Activated T-helper 9 cell treated with anti-CD3 and anti-CD28 coated beads, Interleukin-2, amount 50 U/mL, for 16 hours (primary cell): ENCODE results near the gene PRKD1.

Source experiments
- DNase-seq: peaks from one replicate; pipeline ENCODE4 v3.0.0-alpha.2; 2020; ENCODE audit warnings: low read depth

Gene PRKD1

DNA sequence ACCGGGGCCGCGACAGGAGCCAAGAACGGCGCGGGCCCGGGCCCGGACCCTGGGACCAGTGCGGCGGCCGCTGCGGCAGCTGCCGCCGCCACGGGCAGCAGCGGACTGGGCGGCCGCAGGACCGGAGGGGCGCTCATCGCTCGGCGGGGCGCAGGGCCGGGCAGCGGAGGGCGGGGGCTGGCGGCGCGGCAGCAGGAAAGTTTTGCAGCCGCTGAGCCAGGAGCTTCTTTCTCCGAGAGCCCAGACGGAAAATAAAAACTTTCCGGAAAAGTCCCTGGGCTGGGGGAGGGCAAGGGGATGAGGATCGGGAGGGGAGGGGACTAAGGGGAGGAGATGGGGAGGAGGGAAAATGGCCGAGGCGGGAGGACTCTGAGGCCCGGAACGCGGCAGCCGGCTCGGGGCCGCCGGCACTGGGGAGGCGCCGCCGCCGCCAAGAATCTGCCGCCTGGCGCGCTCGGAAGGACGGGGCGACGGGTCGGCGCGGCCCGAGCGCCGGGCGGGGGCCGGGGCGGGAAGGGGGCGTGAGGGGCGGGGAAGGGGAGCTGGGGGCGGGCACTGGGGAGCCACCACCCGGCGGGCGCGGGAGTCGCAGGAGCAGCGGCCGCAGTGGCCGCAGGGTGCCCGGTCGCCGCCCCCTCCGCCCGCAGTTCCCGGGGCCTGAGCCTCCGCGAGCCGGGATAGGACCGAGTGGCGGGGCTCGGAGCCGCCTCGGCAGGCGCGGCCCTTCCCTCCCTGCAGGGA is at the start of gene PRKD1:
PRKD1 (minus strand) TSS at position 472 of the 741 bp plus-strand sequence.
- no peak for DNase-seq

DNA sequence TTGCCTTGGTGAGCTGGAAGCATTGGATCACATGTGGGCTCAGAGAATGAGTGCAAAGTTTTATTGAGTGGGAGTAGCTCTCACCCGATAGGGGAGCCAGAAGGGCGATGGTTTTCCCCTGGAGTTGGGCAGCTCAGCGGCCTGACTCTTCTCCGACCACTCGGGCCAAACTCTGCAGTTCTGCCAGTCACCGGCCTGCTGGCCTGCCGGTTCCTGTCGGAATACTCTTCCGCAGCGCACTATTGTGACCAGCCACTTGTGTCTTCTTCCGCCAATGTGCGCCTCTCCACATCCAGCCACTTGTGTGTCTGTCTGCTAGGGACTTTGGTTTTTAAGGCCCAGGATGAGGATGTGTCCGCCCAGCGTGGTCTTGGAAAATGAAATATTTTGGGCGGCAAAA is 43.5 kb upstream of the PRKD1 start:
- no peak for DNase-seq

DNA sequence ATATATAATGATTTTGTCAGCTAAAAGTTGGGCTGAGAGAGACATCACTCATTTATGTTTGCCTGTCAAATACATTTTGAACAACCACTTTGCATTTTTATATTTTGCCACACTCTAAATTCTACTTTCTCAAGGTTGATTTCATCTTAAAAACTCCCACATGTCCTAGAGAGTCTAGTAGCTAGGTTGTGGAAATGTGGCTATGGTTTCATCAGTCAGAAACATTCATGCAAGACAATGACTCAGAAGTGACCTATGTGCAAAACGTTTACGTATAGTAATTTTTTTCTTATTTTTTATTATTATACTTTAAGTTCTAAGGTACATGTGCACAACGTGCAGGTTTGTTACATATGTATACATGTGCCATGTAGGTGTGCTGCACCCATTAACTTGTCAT is 27.4 kb upstream of the PRKD1 start:
- DNase-seq: no peak

DNA sequence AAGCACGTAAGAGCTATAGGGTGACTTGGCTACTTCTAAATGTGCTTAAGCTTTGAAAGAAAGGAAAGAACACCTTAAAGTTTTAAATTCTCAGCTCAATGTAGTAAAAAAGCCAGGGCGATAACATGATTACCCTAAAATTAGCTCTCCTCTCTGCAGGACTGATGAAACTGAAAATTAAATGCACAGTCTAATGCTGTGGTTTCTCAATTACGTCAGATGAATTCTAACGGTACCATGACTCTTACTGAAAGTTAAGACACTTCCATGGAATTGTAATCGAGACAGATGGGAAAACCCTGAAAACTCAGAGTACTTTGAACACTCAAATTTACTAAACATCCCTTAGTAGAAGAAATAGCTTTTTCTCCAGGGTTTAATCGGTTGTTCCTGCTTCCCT is 25.9 kb upstream of the PRKD1 start:
- no peak for DNase-seq

DNA sequence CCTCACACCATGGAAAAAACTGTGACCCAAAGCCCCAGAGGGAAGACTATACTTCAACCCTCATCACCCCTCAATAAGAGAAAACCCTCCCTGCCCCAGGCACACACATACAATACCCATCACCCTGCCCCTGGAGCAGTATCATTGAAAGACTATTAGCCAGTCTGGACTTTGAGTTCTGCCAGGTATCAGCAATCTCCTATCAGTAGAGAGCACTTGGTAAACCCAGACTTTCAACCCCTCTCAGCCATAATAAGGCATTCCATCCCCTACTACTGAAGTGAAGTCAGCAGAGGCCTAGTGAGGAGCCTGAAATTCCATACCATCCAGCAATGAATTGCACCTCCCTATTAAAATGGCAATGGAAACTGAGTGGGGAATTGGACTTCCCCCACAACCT is 16.4 kb upstream of the PRKD1 start:
- no peak for DNase-seq

DNA sequence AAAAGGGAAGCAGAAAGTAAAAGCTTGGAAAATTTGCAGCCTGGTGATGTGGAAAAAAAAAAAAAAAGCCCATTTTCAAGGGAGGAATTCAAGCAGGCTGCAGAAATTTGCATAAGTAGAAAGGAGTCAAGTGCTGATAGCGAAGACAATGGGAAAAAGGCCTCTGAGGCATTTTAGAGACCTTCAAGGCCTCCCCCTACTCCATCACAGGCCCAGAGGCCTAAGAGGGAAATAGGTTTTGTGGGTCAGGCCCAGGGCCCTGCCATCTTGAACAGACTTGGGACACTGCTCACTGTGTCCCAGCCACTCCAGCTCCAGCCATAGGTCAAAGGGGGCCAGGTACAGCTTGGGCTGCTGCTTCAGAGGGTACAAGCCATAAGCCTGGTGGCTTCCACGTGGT is 13.8 kb upstream of the PRKD1 start:
- no peak for DNase-seq

DNA sequence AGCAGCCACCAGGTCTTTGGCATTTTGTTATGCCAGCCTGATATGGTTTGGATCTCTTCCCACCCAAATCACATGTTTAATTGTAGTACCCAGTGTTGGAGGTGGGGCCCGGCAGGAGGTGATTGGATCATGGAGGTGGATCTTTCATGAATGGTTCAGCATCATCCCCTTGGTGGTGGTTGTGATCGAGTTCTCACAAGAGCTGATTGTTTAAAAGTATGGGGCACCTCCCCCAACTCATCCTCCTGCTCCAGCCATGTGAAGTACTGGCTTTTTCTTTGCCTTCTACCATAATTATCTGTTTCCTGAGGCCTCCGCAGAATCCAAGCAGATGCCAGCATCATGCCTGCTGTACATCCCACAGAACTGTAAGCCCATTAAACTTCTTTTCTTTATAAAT is 12.8 kb upstream of the PRKD1 start:
- DNase-seq: no peak

DNA sequence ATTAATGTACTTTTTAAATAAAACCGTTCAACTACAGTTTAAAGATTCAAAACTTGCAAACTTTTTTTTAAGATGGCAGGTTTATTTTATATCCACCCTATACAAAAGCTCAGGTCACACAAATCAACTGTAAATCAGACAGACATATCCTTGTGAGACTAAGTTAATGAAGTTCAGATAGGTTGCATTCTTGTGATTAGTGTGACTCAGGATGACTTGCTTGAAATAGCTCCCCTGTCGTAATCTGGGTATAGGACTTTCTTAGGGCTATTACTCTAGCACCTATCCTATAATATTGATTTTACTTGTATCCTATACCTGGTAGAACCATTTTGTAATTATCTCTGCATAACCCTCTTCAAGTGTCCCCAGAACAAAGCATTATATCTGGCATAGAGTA is 9.5 kb upstream of the PRKD1 start:
- no peak for DNase-seq

DNA sequence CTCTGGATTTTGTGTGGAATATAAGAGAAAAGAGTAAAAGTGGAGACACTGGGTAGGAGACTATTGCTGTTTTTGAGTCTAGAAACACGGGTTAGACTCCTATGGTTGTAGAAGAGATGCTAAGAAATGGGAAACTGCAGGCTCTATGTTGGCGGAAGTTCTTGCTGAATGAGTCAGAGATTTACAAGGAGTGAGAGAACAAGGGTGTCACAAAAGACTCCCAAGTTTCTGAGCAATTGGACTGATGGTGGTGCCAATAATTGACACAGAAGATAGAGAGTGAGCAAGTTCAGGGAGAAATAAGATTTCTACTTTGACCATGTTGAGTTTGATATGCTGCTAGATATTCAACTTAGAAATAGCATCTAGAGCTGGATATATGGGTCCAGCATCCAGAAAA is 2.6 kb upstream of the PRKD1 start:
- no peak for DNase-seq

DNA sequence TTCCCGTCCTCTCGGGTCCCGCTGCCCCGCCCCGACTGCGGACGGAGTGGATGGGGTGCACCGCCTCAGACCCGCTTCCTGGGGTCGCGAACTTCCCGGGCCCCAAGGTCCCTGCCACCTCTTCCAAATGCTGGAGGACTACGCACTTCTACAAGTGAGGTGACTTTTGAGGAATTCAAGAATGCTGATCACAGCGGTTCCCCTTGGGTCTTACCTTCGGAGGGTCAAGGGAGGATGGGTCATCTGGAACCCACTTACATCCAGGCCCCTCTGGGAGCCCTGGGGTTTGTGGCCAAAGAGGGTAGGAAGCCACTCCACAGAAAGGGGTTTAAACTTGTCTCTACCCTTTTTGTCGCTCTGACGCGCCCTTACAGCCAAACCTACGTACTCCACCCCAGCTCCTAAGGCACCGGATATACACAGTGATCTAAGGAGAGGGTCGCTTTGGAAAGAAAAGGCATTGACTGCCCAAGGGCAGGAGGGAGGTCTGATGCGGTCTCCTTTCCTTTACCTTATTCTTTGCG is 532 bp upstream of the PRKD1 start:
- DNase-seq: no peak

DNA sequence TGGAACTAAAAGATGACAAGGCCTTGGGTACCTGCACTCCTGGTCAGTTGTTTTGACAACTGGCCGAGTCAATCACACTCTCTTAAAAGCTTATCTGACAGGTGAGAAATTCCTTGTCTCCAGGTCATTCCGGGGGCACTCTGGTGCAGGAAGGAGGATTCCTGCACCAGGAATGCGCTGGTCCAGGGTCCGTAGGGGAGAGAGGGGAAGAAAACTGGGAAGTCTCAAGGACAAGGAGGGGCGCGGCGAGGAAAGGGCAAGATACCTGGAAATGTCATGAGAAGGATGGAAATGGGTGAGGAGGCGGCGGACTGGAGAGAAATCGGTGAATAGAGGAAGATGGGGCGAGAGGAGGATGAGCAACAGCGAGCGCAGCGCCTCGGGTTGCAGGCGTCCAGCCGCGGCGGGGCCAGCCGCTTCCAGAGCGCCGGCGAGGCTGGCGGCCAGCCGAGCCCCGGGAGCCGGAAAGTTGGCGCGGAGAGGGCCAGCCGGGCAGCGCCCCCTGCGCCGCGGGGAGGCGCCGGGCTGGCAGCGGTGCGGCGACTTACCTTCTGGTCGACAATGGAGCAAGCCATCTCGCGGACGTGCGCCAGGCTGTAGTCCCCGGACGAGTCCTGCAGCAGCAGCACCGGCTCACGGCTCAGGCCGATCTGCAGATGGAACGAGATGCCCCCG is 809 bp downstream of the PRKD1 start:
- no peak for DNase-seq

DNA sequence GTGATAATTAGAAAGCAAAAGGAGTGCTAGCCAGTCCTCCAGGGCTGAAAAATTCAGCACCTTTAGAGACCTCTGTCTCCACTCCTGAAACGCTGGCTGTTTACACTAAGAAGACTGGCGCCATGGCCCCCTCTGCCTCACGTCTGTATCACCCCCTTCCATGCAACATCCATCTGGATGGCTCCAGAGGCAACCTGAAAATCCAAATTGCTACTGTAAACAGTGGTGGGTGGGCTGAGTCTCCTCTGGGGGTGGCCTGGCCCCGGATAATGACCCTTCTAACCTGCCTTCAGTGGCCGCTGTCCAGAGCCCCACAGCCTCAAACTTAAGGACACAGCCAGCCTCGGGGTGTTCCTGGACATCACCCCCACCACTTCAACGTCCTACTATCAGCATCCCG is 1.4 kb downstream of the PRKD1 start:
- no peak for DNase-seq

DNA sequence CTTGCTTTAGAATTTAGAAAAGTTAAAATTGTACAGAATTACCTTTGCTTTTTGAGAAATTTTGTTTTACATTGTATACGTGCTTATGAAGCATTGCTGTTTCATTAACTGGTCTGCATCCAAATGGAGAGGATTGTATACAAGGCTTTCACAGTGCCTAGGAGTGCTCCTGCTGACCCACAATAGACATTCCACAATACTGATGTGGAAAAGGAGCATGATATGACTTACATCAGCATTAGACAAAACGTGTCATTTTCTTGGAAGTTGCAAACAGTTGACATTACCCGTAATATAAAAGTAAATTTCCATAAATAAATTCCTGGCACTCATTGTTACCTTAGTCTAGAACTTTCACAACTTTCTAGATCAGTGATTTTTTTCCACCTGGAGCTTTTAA is 1.9 kb downstream of the PRKD1 start:
- DNase-seq: no peak

DNA sequence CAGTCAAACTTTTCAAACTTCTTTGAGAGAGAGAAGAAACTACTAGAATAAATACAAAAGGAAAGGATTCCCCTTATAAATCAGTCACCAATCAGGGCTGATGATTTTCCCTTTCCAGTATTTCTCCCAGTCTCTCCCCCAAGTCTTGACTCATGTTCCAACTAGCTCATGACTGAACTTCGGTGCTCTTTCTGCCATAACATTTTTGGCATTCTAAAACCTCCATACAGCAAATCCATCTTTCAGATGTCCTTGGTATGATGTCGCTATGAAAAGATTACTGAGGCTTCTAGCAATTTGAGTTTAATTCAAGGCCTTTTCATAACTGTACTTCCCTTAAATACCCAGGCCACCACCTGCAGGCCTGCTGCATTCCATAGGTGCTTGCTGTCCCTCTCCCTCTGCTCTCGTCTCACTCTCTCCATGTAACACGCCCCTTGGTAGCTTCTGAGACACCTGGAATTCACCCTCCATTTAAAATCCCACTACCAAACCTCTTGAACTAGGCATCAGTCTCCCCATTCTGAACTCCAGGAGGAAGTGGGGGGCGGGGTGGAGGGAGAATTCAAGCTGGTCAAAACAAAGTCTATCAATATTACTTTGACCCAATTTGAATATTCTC is 2.4 kb downstream of the PRKD1 start:
- DNase-seq: no peak

DNA sequence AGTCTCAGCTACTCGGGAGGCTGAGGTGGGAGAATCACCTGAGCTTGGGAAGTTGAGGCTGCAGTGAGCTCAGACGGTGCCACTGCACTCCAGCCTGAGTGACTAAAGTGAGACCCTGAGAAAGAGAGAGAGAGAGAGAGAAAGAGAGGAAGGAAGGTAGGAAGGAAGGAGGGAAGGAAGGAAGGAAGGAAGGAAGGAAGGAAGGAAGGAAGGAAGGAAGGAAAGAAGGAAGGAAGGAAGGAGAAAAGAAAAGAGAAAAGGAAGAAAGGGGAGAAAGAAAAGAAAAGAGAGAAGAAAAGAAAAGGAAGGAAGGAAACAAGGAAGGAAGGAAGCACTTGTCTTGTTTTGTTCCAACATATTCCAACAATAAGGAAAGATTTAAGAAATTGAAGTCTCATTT is 7.8 kb downstream of the PRKD1 start:
- DNase-seq: no peak

DNA sequence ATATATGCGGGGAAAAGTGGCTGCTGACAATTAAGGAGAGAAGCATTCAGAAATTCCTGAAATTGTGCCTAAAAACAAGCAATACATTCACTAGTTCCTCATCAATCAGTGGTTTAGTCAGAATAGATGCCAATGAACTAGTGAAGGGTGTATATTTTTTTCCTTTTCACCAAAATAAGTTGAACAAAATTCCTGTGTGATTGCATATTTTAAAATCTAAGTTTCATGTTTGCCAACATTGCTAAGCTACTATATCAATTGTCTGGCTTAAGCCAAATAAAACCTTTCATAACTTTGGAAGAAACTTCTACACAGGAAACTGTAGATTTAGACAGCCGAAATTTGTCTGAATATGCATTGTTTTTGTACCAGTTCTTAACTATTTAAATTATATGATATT is 8.7 kb downstream of the PRKD1 start:
- DNase-seq: no peak

DNA sequence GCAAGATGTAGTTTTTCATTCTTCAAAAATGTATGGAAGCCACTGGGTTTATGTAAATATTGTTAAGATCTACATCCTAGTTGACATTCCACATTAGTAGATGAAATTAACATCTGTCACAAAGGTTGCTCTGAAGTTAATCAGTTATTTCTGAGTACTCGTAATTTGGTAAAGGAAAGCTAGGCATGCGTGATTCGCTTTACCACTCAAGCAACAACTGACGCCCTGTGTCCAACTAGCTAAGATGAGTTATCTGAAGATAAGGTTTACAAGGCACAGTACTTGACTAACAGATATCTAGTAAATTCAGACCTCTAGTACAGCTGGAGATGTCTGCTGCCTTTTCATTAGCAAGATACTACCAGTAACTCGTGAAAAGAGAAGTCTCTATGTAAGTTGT is 14.1 kb downstream of the PRKD1 start:
- DNase-seq: no peak

DNA sequence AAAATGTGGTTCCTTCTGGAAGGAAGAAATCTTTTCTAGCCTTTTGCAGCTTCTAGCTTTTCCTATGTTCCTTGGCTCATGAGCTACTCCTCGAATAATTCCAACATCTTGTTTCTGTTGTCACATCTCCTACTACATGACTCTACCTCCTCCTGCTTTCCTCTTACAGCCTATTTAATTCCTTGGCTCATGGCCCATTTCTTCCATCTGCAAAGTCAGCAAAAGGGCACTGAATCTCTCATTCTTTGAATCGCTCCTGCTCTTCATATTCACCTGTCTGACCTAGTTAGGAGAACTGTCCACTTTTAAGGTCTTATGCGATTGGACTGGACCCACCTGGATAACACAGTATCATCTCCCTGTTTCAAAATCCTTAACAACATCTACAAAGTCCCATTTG is 15.8 kb downstream of the PRKD1 start:
- DNase-seq: no peak

DNA sequence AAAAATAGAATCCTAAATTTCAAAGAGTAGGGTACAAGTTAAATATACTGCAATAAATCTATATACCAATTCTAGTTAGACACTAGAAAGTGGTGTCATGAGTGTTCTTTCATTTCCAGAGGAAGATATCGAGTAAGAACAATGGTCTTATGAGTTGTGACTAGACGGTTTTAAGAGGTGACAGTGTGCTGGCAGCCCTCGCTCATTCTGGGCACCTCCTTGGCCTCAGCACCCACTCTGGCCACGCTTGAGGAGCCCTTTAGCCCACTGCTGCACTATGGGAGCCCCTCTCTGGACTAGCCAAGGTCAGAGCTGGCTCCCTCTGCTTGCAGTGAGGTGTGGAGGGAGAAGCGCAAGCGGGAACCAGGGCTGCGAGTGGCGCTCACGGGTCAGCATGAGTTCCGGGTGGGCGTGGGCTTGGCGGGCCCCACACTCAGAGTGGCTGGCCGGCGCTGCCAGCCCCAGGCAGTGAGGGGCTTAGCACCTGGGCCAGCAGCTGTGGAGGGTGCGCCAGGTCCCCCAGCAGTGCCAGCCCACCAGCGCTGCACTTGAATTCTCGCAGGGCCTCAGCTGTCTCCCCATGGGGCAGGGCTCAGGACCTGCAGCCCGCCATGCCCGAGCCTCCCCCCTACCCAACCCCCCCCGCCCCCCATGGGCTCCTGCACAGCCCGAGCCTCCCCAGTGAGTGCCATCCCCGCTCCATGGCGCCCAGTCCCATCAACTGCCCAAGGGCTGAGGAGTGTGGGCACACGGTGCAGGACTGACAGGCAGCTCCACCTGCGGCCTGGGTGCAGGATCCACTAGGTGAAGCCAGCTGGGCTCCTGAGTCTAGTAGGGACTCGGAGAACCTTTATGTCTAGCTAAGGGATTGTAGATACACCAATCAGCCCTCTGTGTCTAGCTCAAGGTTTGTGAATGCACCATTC is 18.7 kb downstream of the PRKD1 start:
- DNase-seq: no peak

DNA sequence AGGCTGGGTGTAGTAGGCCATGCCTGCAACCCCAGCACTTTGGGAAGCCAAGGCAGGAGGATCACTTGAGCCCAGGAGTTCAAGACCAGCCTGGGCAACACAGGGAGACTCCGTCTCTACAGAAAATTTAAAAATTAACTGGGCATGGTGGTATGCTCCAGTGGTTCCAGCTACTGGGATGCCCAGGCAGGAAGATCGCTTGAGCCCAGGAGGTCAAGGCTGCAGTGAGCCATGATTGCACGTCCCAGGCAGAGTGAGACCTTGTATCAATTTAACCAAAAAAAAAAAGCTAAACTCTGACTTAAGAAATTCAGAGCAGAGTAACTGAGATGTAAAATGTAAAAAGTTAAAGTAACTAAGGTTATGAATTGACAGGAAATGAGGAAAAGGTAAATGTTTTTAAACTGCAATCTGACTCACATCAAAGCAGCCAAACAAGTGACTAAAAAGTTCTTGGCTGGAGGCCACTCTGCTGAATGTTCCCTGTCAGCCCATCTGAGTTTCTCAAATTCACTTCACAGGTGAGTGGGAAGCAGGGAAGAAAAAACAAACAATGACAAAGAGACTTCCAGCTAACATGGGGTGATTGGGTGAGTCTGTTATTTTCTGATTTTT is 21.3 kb downstream of the PRKD1 start:
- no peak for DNase-seq

DNA sequence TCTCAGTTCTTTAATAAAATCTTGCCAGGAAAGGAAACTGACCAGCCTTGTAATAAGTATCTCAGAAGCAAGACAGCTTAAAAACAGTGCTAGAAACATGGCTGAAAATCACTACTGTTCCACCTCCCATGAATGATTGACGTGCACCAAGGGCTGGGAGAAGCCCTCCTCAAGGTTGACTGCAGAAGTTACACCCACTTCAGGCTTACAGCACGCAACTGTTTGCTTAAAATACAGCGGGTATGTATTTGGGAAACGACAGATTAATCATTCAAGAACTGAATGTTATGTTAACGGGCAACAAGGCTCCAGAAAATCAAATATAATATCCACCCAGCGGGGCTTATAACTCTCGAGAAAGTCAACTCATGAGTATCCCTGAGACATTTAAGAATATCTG is 22.1 kb downstream of the PRKD1 start:
- DNase-seq: no peak
